Vein endothelial cell (primary cell): ENCODE results near the gene AGBL5. TPM values are rescaled to one million over a fixed set of nuclear protein-coding genes. Genes with fewer than 3 reads are reported as not detected.

Experiments
- total RNA-seq: library from RNA; depleted of rRNA; stranded (reverse); fragments of >200 nt; gene quantifications from 2 replicates; pipeline ENCODE4 v1.2.3, GENCODE V29; 2012

Gene AGBL5
- total RNA-seq, result 30.4 and 32.0 TPM in 2 replicates

GRCh38 chr2:27050996-27051901, at the start of gene AGBL5:
Gene AGBL5, plus strand, starts transcription at chr2:27051668. Its CDS starts 1,291 bp downstream, at chr2:27052959.

GRCh38 chr2:27032495-27033252, 18.8 kb upstream of the AGBL5 start, which contains the start of gene TMEM214:
Gene TMEM214, plus strand, starts transcription at chr2:27032965. Its CDS starts 51 bp downstream, at chr2:27033016.

GRCh38 chr2:27071277-27071989, 20.0 kb downstream of the AGBL5 start, which contains the start of gene OST4:
Gene OST4, minus strand, starts transcription at chr2:27071654.

GRCh38 chr2:27078267-27079194, 27.1 kb downstream of the AGBL5 start, which contains the start of gene EMILIN1:
Gene EMILIN1, plus strand, starts transcription at chr2:27078615. Its CDS starts 451 bp downstream, at chr2:27079066.

GRCh38 chr2:27086724-27087593, 35.5 kb downstream of the AGBL5 start, which contains the start of gene KHK:
Gene KHK, plus strand, starts transcription at chr2:27086772. Its CDS starts 488 bp downstream, at chr2:27087260.

GRCh38 chr2:27118525-27119329, 67.3 kb downstream of the AGBL5 start, which contains the start of gene CGREF1:
Gene CGREF1, minus strand, starts transcription at chr2:27119128. Its CDS starts 14,762 bp downstream, at chr2:27104366.

Other genes starting within 250 kb of the AGBL5 start
- gene DPYSL5, start 203.5 kb upstream of the AGBL5 start, total RNA-seq, result not detected in 2 replicates
- gene MAPRE3, start 81.0 kb upstream of the AGBL5 start, total RNA-seq, result 1.5 and 2.9 TPM in 2 replicates
- gene TMEM214, start 18.7 kb upstream of the AGBL5 start, total RNA-seq, result 53.2 and 73.8 TPM in 2 replicates
- gene OST4, start 20.0 kb downstream of the AGBL5 start, total RNA-seq, result 212 and 355 TPM in 2 replicates
- 1.4 and 2.9 TPM in 2 replicates for gene EMILIN1, start 26.9 kb downstream of the AGBL5 start, total RNA-seq
- gene KHK, start 35.1 kb downstream of the AGBL5 start, total RNA-seq, result 0.98 and 2.6 TPM in 2 replicates
- 3.2 and 8.5 TPM in 2 replicates for gene CGREF1, start 67.5 kb downstream of the AGBL5 start, total RNA-seq
- under 0.01 TPM in 1 of 2 replicates, not detected in the other for gene ABHD1, start 72.1 kb downstream of the AGBL5 start, total RNA-seq
- gene PREB, start 83.0 kb downstream of the AGBL5 start, total RNA-seq, result 39.0 and 43.1 TPM in 2 replicates
- gene PRR30, start 87.7 kb downstream of the AGBL5 start, total RNA-seq, result not detected in 2 replicates
- not detected in 2 replicates for gene TCF23, start 97.3 kb downstream of the AGBL5 start, total RNA-seq
- 120 and 128 TPM in 2 replicates for gene ATRAID, start 160.4 kb downstream of the AGBL5 start, total RNA-seq
- 29.7 and 41.7 TPM in 2 replicates for gene SLC5A6, start 160.6 kb downstream of the AGBL5 start, total RNA-seq
- 41.7 and 41.8 TPM in 2 replicates for gene CAD, start 165.7 kb downstream of the AGBL5 start, total RNA-seq
- gene SLC30A3, start 211.4 kb downstream of the AGBL5 start, total RNA-seq, result 3.2 and 11.8 TPM in 2 replicates
- 0.19 and 0.98 TPM in 2 replicates for gene DNAJC5G, start 223.8 kb downstream of the AGBL5 start, total RNA-seq
- 0.10 and 0.33 TPM in 2 replicates for gene TRIM54, start 230.8 kb downstream of the AGBL5 start, total RNA-seq